Activated T-cell treated with anti-CD3 and anti-CD28 coated beads for 4 hours (primary cell): ENCODE results near the gene TJAP1.
"Not testable (repeated sequence)": the region's sequence is repeated elsewhere in the genome, so short reads cannot be mapped to it uniquely, and the experiment has no call there.

ENCODE experiments used
- DNase-seq: peaks from one replicate; pipeline ENCODE4 v3.0.0-alpha.2; 2020

The TJAP1 gene

GRCh38 chr6:43506667-43507471 is 29.5 kb downstream of the TJAP1 start:
- peak; percentile 76 for DNase-seq

GRCh38 chr6:43508481-43509141 is 31.2 kb downstream of the TJAP1 start:
- DNase-seq, result no peak

- no peak for DNase-seq
Observed at GRCh38 chr6:43509142-43509983, 32.0 kb downstream of the TJAP1 start.

- DNase-seq, result peak; percentile 64
Observed at GRCh38 chr6:43509984-43510826, 32.8 kb downstream of the TJAP1 start, which contains the start of gene LRRC73. Gene LRRC73 (minus strand): TSS chr6:43510346. CDS start chr6:43509785, 561 bp downstream.

- DNase-seq, result no peak
Observed at GRCh38 chr6:43510827-43511163, 33.4 kb downstream of the TJAP1 start.

- DNase-seq, result no peak
Observed at GRCh38 chr6:43511824-43512415, 34.5 kb downstream of the TJAP1 start.

GRCh38 chr6:43515808-43516207 is 38.4 kb downstream of the TJAP1 start:
- no peak for DNase-seq

- DNase-seq, result no peak
Observed at GRCh38 chr6:43516367-43516696, 39.0 kb downstream of the TJAP1 start.

- DNase-seq, result peak; percentile 97
Observed at GRCh38 chr6:43516697-43517504, 39.5 kb downstream of the TJAP1 start, which contains the start of the genes POLR1C and YIPF3. Gene POLR1C (plus strand): TSS chr6:43517089. CDS start chr6:43517110, 21 bp downstream. Gene YIPF3 (minus strand): TSS chr6:43516926. CDS start chr6:43516807, 119 bp downstream.

GRCh38 chr6:43517505-43518357 is 40.4 kb downstream of the TJAP1 start:
- no peak for DNase-seq

- DNase-seq, result no peak
Observed at GRCh38 chr6:43520097-43520496, 42.7 kb downstream of the TJAP1 start.

GRCh38 chr6:43521836-43522235 is 44.5 kb downstream of the TJAP1 start:
- DNase-seq, result no peak

- no peak for DNase-seq
Observed at GRCh38 chr6:43522547-43523261, 45.3 kb downstream of the TJAP1 start.

GRCh38 chr6:43523284-43523683 is 45.9 kb downstream of the TJAP1 start:
- DNase-seq, result no peak

GRCh38 chr6:43524483-43524961 is 47.2 kb downstream of the TJAP1 start:
- no peak for DNase-seq

GRCh38 chr6:43532201-43532600 is 54.8 kb downstream of the TJAP1 start:
- DNase-seq, result no peak

GRCh38 chr6:43538986-43539385 is 61.6 kb downstream of the TJAP1 start:
- not testable (repeated sequence) for DNase-seq

- not testable (repeated sequence) for DNase-seq
Observed at GRCh38 chr6:43539409-43539808, 62.0 kb downstream of the TJAP1 start.

- DNase-seq, result no peak
Observed at GRCh38 chr6:43540507-43540906, 63.1 kb downstream of the TJAP1 start.
